AG20443 (cell line): Measurements from ENCODE around the gene ZDHHC7.
A peak's percentile ranks its signal among the peaks of the same experiment; 100 is the strongest.

Experiments used
- DNase-seq: peaks from one replicate; pipeline ENCODE4 v3.0.0; 2012; ENCODE audit warnings: low spot score, mixed read lengths

Gene ZDHHC7

DNA sequence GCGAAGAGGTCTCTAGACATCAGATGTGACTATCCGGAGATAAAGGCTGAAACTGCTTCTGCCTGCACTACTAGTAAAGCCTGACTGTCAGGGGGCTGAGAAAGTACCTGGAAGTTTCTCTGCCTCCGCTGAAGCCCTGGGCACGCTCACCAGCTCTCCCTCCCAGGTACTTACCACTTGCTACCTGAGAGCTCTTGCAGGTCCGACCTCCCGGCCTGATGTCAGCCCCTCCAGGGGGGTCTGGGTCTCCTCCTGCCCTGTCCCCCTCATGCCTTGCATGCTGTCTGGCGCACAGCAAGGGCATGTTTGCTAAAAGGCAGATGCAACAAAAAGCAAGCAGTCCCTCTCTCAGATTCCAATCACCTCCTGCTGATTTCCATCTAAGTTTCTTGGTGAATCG, 17.4 kb downstream of the ZDHHC7 start:
- DNase-seq, result no peak

DNA sequence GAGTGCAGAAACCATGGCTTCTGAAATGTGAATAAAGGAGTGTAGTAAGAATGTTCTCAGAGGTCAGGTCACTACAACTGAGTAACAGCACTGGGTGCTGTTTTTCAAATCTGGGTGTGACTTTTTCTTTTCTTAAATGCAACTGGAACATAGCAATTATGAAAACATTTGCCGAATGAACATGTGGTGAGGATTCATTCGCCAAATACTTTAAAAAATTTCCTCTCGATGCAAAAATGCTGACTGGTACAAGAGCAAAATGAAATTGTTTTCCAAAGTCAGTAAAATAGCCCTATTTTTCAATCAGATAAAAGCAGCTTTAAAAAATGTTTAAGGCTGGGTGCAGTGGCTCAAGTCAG, 18.6 kb downstream of the ZDHHC7 start:
- peak; percentile 46 for DNase-seq

GRCh38 chr16:84990782-84991181, 20.6 kb downstream of the ZDHHC7 start:
- no peak for DNase-seq

- DNase-seq, result no peak
Observed at GRCh38 chr16:84989749-84990620, 21.4 kb downstream of the ZDHHC7 start.

GRCh38 chr16:84988328-84989080, 22.8 kb downstream of the ZDHHC7 start:
- no peak for DNase-seq

- DNase-seq, result no peak
Observed at GRCh38 chr16:84986879-84987278, 24.5 kb downstream of the ZDHHC7 start.

DNA sequence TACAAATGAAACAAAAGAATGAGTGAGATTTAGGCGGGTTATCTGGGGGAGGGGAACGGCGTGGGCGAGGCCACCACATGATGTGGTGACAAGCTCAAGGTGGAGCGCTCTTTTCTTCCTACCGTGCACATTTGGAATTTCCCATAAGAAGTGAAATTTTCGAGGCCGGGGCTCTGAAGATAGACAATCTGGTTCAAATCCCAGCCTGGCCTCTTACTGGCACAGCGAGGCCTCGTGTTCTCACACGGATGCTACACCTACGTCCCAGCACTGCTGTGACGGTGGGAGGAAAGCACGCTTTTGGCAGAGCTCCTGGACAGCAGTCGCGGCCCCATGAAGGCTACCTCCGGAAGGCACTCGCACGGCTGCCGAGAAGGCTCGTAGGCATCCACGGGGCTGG, 25.2 kb downstream of the ZDHHC7 start:
- DNase-seq, result no peak

DNA sequence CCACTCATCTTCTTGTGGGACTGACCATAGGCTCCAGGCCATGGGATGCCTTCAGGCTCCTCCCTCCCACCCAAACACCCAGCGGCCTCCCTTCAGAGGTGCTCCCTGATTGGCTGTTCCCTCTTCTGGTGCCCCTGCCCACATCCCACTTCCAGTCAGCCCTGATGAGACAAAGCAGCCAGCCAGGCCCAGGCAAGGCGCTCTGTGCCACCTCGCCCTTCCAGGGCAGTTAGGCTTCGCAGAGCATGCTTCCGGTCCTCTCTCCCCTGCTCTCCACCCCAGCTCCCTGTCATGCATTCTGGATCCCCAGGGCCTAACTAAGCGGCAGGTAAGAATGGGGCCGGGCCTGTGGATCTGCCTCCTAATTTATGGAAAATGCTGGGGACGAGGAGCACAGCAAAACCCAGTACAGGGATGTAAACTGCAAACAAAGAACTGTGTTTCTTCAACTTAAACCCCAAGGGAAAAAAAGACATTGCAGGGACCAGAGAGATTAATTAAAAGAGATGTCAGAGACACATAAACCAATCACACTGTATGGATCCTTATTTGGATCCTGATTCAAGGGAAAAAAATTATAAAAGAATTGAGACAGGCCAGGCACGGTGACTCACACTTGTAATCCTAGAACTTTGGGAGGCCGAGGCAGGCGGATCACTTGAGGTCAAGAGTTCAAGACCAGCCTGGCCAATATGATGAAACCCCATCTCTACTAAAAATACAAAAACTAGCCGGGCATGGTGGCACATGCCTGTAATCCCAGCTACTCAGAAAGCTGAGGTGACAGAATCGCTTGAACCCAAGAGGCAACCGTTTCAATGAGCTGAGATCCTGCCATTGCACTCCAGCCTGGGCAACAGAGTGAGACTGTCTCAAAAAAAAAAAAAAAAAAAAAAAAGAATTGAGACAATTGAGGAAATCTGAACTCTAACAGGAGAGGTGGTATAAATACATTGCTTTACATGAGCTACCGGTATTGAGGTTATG, 26.0 kb downstream of the ZDHHC7 start:
- peak; percentile 75 for DNase-seq

DNA sequence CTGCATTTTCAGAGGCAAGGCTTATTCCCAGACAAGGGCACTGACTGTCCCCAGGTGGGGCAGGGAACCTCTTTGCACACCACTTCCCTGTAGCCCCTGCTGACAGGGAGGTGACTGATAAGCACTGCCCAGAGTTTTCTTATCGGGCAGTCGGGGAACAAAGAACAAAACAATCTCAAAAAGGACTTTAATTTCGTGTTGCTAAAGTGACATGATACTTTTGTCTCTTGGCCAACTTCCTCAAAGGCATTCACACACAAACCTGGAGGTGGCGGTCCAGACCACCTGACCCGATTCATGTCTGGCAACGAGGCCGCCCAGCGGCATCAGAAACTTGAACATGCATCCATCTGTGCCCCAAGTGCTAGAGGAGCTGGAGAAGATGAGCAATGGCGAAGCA, 28.9 kb downstream of the ZDHHC7 start:
- no peak for DNase-seq

GRCh38 chr16:84979516-84979915, 31.8 kb downstream of the ZDHHC7 start:
- no peak for DNase-seq

DNA sequence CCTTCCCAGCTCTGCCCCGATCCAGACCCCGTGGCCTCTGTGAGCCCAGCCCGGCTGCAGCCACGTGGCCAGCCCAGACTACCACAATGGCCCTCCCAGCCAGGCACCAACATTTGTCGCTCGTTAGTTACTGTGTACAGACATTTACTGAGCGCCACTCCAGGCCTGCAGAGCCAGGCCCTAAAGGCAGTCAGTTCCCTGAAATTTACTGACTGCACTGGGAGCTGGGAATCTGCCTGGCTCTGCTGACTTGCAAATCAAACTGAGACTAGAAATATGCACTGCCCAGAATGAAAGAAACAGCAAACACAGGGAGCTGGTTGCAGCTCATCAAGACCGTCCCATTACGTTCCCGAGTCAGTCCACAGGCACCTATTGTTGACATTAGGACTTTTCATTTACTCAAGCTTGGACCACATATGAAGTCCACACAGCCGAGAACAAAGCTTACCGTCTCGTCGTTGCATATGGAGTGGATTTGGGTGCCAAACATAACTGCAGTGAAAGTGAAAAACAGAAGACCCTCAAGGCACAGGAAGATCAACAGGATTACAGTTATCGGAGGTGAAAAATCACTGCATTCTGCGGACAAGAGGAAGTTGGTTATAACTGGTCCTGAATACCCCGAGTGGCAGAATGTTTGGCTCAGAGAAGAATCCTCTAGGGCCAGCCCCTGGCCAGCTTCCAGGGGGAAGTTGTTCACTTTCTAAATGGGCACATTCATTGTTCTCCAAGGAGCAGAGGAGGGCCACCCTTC, 34.5 kb downstream of the ZDHHC7 start:
- DNase-seq, result no peak

GRCh38 chr16:84975522-84975921, 35.8 kb downstream of the ZDHHC7 start:
- DNase-seq, result no peak

GRCh38 chr16:84975066-84975465, 36.3 kb downstream of the ZDHHC7 start:
- DNase-seq, result no peak

- no peak for DNase-seq
Observed at GRCh38 chr16:84973776-84974523, 37.4 kb downstream of the ZDHHC7 start.

GRCh38 chr16:84973236-84973635, 38.1 kb downstream of the ZDHHC7 start:
- DNase-seq, result peak; percentile 36

DNA sequence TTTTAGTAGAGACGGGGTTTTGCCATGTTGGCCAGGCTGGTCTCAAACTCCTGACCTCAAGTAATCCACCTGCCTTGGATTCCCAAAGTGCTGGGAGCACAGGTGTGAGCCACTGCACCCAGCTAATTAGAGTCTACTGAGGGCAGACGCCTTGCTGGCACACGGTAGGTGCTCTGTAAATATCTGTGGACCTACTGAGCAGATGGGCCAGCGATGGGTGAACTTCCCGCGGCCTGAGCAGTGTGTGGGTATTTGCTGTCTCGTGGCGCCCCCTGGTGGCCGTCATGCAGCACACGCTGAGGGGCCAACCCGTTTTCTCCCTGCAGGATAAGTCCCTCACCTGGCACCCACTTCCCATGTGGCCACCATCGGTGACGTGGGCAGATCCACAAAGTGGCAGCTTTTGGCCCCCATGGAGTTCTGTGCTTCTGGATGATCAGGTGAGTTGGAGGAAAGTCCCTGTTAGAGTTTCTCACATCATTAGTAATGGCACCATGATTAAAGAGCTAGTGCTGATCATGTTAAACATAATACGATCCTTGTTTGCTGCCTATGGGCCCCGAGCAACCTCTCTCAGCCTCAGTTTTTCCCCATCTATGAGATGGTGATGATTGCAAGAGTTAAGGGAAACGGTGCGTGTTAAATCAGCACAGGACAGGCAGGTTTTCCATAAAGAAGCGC, 40.7 kb downstream of the ZDHHC7 start:
- peak; percentile 83 for DNase-seq

DNA sequence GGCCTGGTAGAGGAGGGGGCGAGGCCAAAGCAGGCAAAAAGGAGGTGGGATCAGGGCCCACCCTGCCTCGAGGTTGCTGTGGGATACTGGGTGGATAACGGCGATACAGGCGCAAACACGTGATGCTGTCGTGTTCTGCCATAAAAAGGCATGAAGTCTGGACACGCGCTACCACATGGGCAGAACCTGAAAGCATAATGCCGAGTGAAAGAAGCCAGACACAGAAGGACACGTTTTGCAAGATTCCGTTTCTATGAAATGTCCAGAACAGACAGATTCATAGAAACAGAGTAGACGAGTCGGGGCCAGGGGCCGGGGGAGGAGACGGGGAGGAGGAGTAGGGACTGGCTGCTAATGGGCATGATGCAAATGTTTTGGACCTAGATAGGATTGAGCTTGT, 43.5 kb downstream of the ZDHHC7 start:
- DNase-seq, result no peak

GRCh38 chr16:84965428-84966415, 45.6 kb downstream of the ZDHHC7 start:
- DNase-seq, result no peak
